A549 (cell line): ENCODE data around the gene S100A10. TPM values are rescaled to one million over a fixed set of nuclear protein-coding genes. Genes with fewer than 3 reads are reported as not detected.

ENCODE experiments used
- ATAC-seq, 2 experiments: fragments of 200-7000 bp in 1 of 2; fragments of >200 bp in 1 of 2; cut with Nextera tagmentation in 1 of 2; cut with Tn5 transposase in 1 of 2; 3 replicates each; pipeline versions ENCODE4 v1.8.0 to v1.9.1; 2018 to 2020; ENCODE audit warnings: mild to moderate bottlenecking in 1 of 2, moderate library complexity in 1 of 2
- CTCF ChIA-PET: fragments of 300-600 bp; sonication (Branson Sonifier 250); formaldehyde crosslinking; extraction: SDS; loops from one replicate; lab custom pipeline; 2021; ENCODE audit warnings: antibody characterized with exemption, inconsistent platforms; lab: Yijun Ruan, JAX
- POLR2A ChIA-PET: fragments of 350-600 bp; formaldehyde crosslinking; extraction: SDS; loops from one replicate; lab custom pipeline; 2021; ENCODE audit warnings: antibody characterized with exemption, inconsistent platforms; lab: Yijun Ruan, JAX
- DNase-seq, 2 experiments: peaks; one replicate each; pipeline versions ENCODE4 v3.0.0 to v3.0.0-alpha.2; 2011 to 2016; ENCODE audit warnings: low read depth in 1 of 2, low spot score in 1 of 2
- FAIRE-seq: peaks from 2 replicates; lab custom pipeline; 2011; peaks lifted over from hg19 to GRCh38; lab: Jason Lieb, UNC
- H3K27ac ChIP-seq, 2 experiments: fragments of >200 bp; sonication (Bioruptor Twin); formaldehyde crosslinking; 3 replicates each; pipeline ENCODE4 v1.5.1; 2016 to 2017
- H3K4me1 ChIP-seq: fragments of >200 bp; sonication (Bioruptor Twin); formaldehyde crosslinking; 3 replicates; pipeline ENCODE4 v1.6.1; 2016
- H3K4me2 ChIP-seq: fragments of >200 bp; sonication (Bioruptor Twin); formaldehyde crosslinking; 3 replicates; pipeline ENCODE4 v1.6.1; 2016
- H3K4me3 ChIP-seq: fragments of >200 bp; sonication (Bioruptor Twin); formaldehyde crosslinking; 3 replicates; pipeline ENCODE4 v1.5.1; 2016
- H3K9me3 ChIP-seq: fragments of >200 bp; sonication (Bioruptor Twin); formaldehyde crosslinking; 3 replicates; pipeline ENCODE4 v1.6.1; 2016
- CBX2 ChIP-seq: fragments of 200-600 bp; sonication (generic); IDR thresholded peaks from 2 replicates; pipeline ENCODE4 v1.6.1; 2016; ENCODE audit warnings: low read depth, mild to moderate bottlenecking, borderline replicate concordance
- CBX8 ChIP-seq: fragments of 200-600 bp; sonication (generic); IDR thresholded peaks from 2 replicates; pipeline ENCODE4 v1.6.1; 2016
- CEBPB ChIP-seq, 2 experiments: fragments of >200 bp in 1 of 2; sonication (Bioruptor Twin) in 1 of 2; formaldehyde crosslinking in 1 of 2; IDR thresholded peaks; 2 replicates each; pipeline ENCODE4 v1.6.1; 2012 to 2016
- CHD2 ChIP-seq: fragments of 150-350 bp; IDR thresholded peaks from 2 replicates; pipeline ENCODE4 v1.6.1; 2014; ENCODE audit warnings: low read length; ENCODE audit not compliant: partially characterized antibody
- CHD4 ChIP-seq: fragments of 200-600 bp; sonication (generic); IDR thresholded peaks from 2 replicates; pipeline ENCODE4 v1.6.1; 2016; ENCODE audit warnings: antibody characterized with exemption, mild to moderate bottlenecking, borderline replicate concordance
- EP300 ChIP-seq, 2 experiments: fragments of >200 bp; sonication (Bioruptor Twin); formaldehyde crosslinking; IDR thresholded peaks; 2 replicates in 1 of 2; 3 replicates in 1 of 2; pipeline ENCODE4 v1.6.1; 2016 to 2017
- FOSB ChIP-seq: fragments of 250-450 bp; sonication (Bioruptor Pico); IDR thresholded peaks from 2 replicates; pipeline ENCODE4 v1.5.0; 2020; ENCODE audit warnings: mild to moderate bottlenecking, moderate library complexity
- FOSL2 ChIP-seq, 2 experiments: fragments of 450-650 bp in 1 of 2; fragments of >200 bp in 1 of 2; sonication (Bioruptor Twin) in 1 of 2; formaldehyde crosslinking; IDR thresholded peaks; 2 replicates each; pipeline versions ENCODE4 v1.5.0 to v1.6.1; 2016 to 2020; ENCODE audit warnings: mild to moderate bottlenecking in 1 of 2, moderate library complexity in 1 of 2
- GATA3 ChIP-seq: IDR thresholded peaks from 2 replicates; pipeline ENCODE4 v1.6.1; 2012; ENCODE audit warnings: borderline replicate concordance
- HOXB13 ChIP-seq: fragments of 250-450 bp; sonication (Bioruptor Pico); IDR thresholded peaks from 2 replicates; pipeline ENCODE4 v1.5.0; 2020; ENCODE audit warnings: low read depth, mild to moderate bottlenecking, moderate library complexity
- MAFK ChIP-seq: fragments of 450-650 bp; IDR thresholded peaks from 2 replicates; pipeline ENCODE4 v1.6.1; 2014; ENCODE audit not compliant: partially characterized antibody
- MAZ ChIP-seq: fragments of 150-350 bp; IDR thresholded peaks from 2 replicates; pipeline ENCODE4 v1.6.1; 2014; ENCODE audit warnings: antibody characterized with exemption, low read depth, low read length, borderline replicate concordance
- MYC ChIP-seq: IDR thresholded peaks from 2 replicates; pipeline ENCODE4 v1.6.1; 2012; ENCODE audit warnings: mild to moderate bottlenecking, inconsistent platforms, low read length, improper control_type of control experiment, borderline replicate concordance
- NFE2L2 ChIP-seq: fragments of 150-350 bp; conservative IDR thresholded peaks from 2 replicates; pipeline ENCODE4 v1.6.1; 2014; ENCODE audit warnings: low read length
- POLR2A ChIP-seq: IDR thresholded peaks from 2 replicates; pipeline ENCODE4 v1.6.1; 2012; ENCODE audit warnings: mild to moderate bottlenecking, low read length
- POLR2AphosphoS2 ChIP-seq: conservative IDR thresholded peaks from 2 replicates; pipeline ENCODE4 v1.6.1; 2012; ENCODE audit warnings: low read length, improper control_type of control experiment, inconsistent platforms
- REST ChIP-seq: fragments of 200-600 bp; sonication (generic); IDR thresholded peaks from 2 replicates; pipeline ENCODE4 v1.6.1; 2016; ENCODE audit warnings: antibody characterized with exemption, mild to moderate bottlenecking, moderate library complexity
- RFX5 ChIP-seq: fragments of 450-650 bp; IDR thresholded peaks from 2 replicates; pipeline ENCODE4 v1.7.1; 2014; ENCODE audit warnings: antibody characterized with exemption, mild to moderate bottlenecking, moderate library complexity
- RNF2 ChIP-seq: fragments of 200-600 bp; sonication (generic); IDR thresholded peaks from 2 replicates; pipeline ENCODE4 v1.6.1; 2016; ENCODE audit warnings: low read depth, mild to moderate bottlenecking, antibody characterized with exemption, moderate library complexity, borderline replicate concordance
- SREBF2 ChIP-seq: fragments of 450-650 bp; IDR thresholded peaks from 2 replicates; pipeline ENCODE4 v1.6.1; 2014; ENCODE audit warnings: mild to moderate bottlenecking, moderate library complexity
- TFCP2L1 ChIP-seq: fragments of 250-450 bp; sonication (Bioruptor Pico); IDR thresholded peaks from 2 replicates; pipeline ENCODE4 v1.5.0; 2021; ENCODE audit warnings: mild to moderate bottlenecking
- TP53 ChIP-seq: fragments of 250-450 bp; sonication (Bioruptor Pico); IDR thresholded peaks from 2 replicates; pipeline ENCODE4 v1.5.0; 2021; ENCODE audit warnings: mild to moderate bottlenecking, moderate library complexity
- ZC3H11A ChIP-seq: fragments of 450-650 bp; IDR thresholded peaks from 2 replicates; pipeline ENCODE4 v1.6.1; 2014; ENCODE audit warnings: antibody characterized with exemption, mild to moderate bottlenecking
- ZNF302 ChIP-seq: fragments of 250-450 bp; sonication (Bioruptor Pico); IDR thresholded peaks from 2 replicates; pipeline ENCODE4 v1.9.0; 2021; ENCODE audit warnings: inconsistent platforms, mild to moderate bottlenecking, moderate library complexity
- WGBS: methylation state at CpG from one replicate; pipeline ENCODE4 v1.1.6; 2017; ENCODE audit errors: missing lambda C conversion rate; 5-methylcytosine and 5-hydroxymethylcytosine counted together
- polyA plus RNA-seq, 4 experiments: library from polyadenylated mRNA; depleted of rRNA in 3 of 4; stranded (reverse); fragments of >200 nt; fragmentation: RNase III in 1 of 4; extraction: RNeasy Plus Mini Kit Qiagen cat#74134 plus additional on column Dnase treatment in 1 of 4; gene quantifications; 2 replicates in 3 of 4; 3 replicates in 1 of 4; pipeline ENCODE4 v1.2.3, GENCODE V29; 2011 to 2017
- TF ChIP-seq, protein P1 (sequence below): fragments of >200 bp; sonication (Bioruptor Twin); formaldehyde crosslinking; IDR thresholded peaks from 3 replicates; pipeline ENCODE4 v1.6.1; 2016
- TF ChIP-seq, protein P2 (sequence below): fragments of 250-450 bp; sonication (Bioruptor Pico); IDR thresholded peaks from 2 replicates; pipeline ENCODE4 v1.5.0; 2020; ENCODE audit warnings: low read depth, mild to moderate bottlenecking, moderate library complexity
- TF ChIP-seq, protein P3 (sequence below): IDR thresholded peaks from 2 replicates; pipeline ENCODE4 v1.6.1; 2012
- TF ChIP-seq, protein P4 (sequence below): fragments of >200 bp; sonication (Bioruptor Twin); formaldehyde crosslinking; IDR thresholded peaks from 3 replicates; pipeline ENCODE4 v1.5.1; 2016

Gene S100A10
- polyA plus RNA-seq, 2 of the 4 experiments (the other 2 are of a cell fraction) = 505 to 2,077 TPM

- no peak overlapping the region; the same call in 2 of the 3 replicates for H3K4me2 ChIP-seq
- 48% methylated on average over 2 of the region's 2 CpGs for WGBS
- peak overlapping the region in 1 of 2 experiments; percentile 70; a peak in 3 of 6 replicates for H3K27ac ChIP-seq
- TF ChIP-seq FOSL2 (IDR thresholded peaks at IDR 0.05) (no peak), FOSL2 (CRISPR knock-in tag; IDR thresholded peaks at IDR 0.05) (peak; percentile 19; the same call in 1 of the 2 replicates), CBX2 (no peak)
- no peak for ATAC-seq
- DNase-seq = no peak
- no peak overlapping the region for H3K4me3 ChIP-seq
- H3K9me3 ChIP-seq = no peaks in the 10 kb centered on the region
- no peak for FAIRE-seq
- H3K4me1 ChIP-seq = peaks cover 49% of the 10 kb centered on the region
- CTCF ChIA-PET = interaction anchor here (0.6 to 4.0 kb wide), 5 partner anchors 11 to 68 kb away, joined by 3 to 28 read pairs (median 6); no protein-coding TSS in a partner anchor
- POLR2A ChIA-PET = no interaction called here
Observed at GRCh38 chr1:151947140-151947539, 46.5 kb downstream of the S100A10 start.

GRCh38 chr1:151945725-151946722 lies 47.6 kb downstream of the S100A10 start:
- CTCF ChIA-PET = interaction anchor here (0.6 to 4.0 kb wide), 8 partner anchors 10 to 107 kb away, joined by 3 to 28 read pairs (median 6); no protein-coding TSS in a partner anchor
- Histone ChIP-seq H3K4me2 (peak overlapping the region; percentile 72), H3K27ac (peak overlapping the region; percentile 63 to 79), H3K4me3 (0 out of 3 replicates have a peak overlapping the region, but pooled peaks have one; percentile 3), H3K9me3 (no peaks in the 10 kb centered on the region), H3K4me1 (peaks cover 60% of the 10 kb centered on the region)
- 33% methylated on average over 10 of the region's 10 CpGs for WGBS
- no peak for FAIRE-seq
- peak; percentile 90 to 97 for DNase-seq
- POLR2A ChIA-PET = interaction anchor here (1.1 to 1.5 kb wide), 2 partner anchors 10 to 22 kb away, joined by 3 to 4 read pairs; no protein-coding TSS in a partner anchor
- peak; percentile 73 to 83 for ATAC-seq
- TF ChIP-seq FOSB (no peak), MAFK (peak; percentile 9), HOXB13 (no peak), ZC3H11A (no peak), CHD4 (no peak), GATA3 (no peak), TFCP2L1 (CRISPR knock-in tag) (no peak), MYC (0 out of 2 replicates have a peak, but pooled peaks have one; percentile 56), MAZ (no peak), POLR2AphosphoS2 (no peak), SREBF2 (no peak), NFE2L2 (no peak), CBX8 (no peak), CEBPB (IDR thresholded peaks at IDR 0.05) (peak in 1 of 2 experiments; percentile 79; a peak in 2 of 4 replicates), POLR2A (no peak), REST (no peak), RNF2 (no peak), CHD2 (no peak), ZNF302 (CRISPR knock-in tag) (no peak), EP300 (IDR thresholded peaks at IDR 0.05) (no peak), TP53 (CRISPR knock-in tag) (no peak), RFX5 (peak; percentile 88; the same call in 1 of the 2 replicates)
- TF ChIP-seq, protein P1, sequence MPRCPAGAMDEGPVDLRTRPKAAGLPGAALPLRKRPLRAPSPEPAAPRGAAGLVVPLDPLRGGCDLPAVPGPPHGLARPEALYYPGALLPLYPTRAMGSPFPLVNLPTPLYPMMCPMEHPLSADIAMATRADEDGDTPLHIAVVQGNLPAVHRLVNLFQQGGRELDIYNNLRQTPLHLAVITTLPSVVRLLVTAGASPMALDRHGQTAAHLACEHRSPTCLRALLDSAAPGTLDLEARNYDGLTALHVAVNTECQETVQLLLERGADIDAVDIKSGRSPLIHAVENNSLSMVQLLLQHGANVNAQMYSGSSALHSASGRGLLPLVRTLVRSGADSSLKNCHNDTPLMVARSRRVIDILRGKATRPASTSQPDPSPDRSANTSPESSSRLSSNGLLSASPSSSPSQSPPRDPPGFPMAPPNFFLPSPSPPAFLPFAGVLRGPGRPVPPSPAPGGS = no peak
- TF ChIP-seq, protein P2, sequence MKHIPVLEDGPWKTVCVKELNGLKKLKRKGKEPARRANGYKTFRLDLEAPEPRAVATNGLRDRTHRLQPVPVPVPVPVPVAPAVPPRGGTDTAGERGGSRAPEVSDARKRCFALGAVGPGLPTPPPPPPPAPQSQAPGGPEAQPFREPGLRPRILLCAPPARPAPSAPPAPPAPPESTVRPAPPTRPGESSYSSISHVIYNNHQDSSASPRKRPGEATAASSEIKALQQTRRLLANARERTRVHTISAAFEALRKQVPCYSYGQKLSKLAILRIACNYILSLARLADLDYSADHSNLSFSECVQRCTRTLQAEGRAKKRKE (CRISPR knock-in tag) = 0 out of 2 replicates have a peak, but pooled peaks have one; percentile 11
- TF ChIP-seq, protein P3, sequence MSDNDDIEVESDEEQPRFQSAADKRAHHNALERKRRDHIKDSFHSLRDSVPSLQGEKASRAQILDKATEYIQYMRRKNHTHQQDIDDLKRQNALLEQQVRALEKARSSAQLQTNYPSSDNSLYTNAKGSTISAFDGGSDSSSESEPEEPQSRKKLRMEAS = no peak
- TF ChIP-seq, protein P4, sequence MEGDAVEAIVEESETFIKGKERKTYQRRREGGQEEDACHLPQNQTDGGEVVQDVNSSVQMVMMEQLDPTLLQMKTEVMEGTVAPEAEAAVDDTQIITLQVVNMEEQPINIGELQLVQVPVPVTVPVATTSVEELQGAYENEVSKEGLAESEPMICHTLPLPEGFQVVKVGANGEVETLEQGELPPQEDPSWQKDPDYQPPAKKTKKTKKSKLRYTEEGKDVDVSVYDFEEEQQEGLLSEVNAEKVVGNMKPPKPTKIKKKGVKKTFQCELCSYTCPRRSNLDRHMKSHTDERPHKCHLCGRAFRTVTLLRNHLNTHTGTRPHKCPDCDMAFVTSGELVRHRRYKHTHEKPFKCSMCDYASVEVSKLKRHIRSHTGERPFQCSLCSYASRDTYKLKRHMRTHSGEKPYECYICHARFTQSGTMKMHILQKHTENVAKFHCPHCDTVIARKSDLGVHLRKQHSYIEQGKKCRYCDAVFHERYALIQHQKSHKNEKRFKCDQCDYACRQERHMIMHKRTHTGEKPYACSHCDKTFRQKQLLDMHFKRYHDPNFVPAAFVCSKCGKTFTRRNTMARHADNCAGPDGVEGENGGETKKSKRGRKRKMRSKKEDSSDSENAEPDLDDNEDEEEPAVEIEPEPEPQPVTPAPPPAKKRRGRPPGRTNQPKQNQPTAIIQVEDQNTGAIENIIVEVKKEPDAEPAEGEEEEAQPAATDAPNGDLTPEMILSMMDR = no peak
